Testis (tissue), 2 donors: Measurements from ENCODE around the gene SPRY4.
"Not testable (repeated sequence)": the region's sequence is repeated elsewhere in the genome, so short reads cannot be mapped to it uniquely, and the experiment has no call there.

Source experiments
- CTCF ChIP-seq, 3 experiments: fragments of 450-650 bp in 2 of 3; fragments of 200-600 bp in 1 of 3; sonication (generic) in 1 of 3; IDR thresholded peaks; one replicate each; pipeline ENCODE4 v1.5.1; 2016 to 2019; ENCODE audit warnings: antibody characterized with exemption in 3 of 3, mild to moderate bottlenecking in 2 of 3, moderate library complexity in 1 of 3
- POLR2A ChIP-seq: fragments of 450-650 bp; IDR thresholded peaks from one replicate; pipeline ENCODE4 v1.6.1; 2017; ENCODE audit warnings: antibody characterized with exemption, mild to moderate bottlenecking, moderate library complexity

DNA sequence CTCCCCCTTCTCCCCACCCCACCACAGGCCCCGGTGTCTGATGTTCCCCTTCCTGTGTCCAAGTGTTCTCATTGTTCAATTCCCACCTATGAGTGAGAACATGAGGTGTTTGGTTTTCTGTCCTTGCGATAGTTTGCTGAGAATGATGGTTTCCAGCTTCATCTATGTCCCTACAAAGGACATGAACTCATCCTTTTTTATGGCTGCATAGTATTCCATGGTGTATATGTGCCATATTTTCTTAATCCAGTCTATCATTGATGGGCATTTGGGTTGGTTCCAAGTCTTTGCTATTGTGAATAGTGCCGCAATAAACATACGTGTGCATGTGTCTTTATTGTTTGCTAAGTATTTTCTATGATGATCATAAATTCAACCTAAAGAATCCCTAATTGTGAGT, 60.7 kb downstream of the SPRY4 start:
- TF ChIP-seq CTCF (IDR thresholded peaks at IDR 0.05); POLR2A: not testable (repeated sequence)
